Measurements from ENCODE around the gene DHRS7. TPM values are rescaled to one million over a fixed set of nuclear protein-coding genes. Genes with fewer than 3 reads are reported as not detected.

Gene DHRS7
- total and polyA plus RNA-seq, 7 donors: 239 to 743 (median 492) TPM

- intact Hi-C loops (cut with DNase I): no loop called here
- no peak for TF ChIP-seq CTCF (IDR thresholded peaks at IDR 0.05)
These were observed 4.5 kb upstream of the DHRS7 start for GRCh38 chr14:60169722-60170121.

GRCh38 chr14:60166142-60166541 lies 944 bp upstream of the DHRS7 start:
- Histone ChIP-seq H3K9me3 (no peaks in the 10 kb centered on the region), H3K36me3 (ENCODE audit: insufficient read depth in 1 of 2, low read depth in 1 of 2) (peaks cover 0 to 7% of the 10 kb centered on the region in 2 donors), H3K4me3 (peak overlapping the region; percentile 78), H3K4me1 (peaks cover 18% of the 10 kb centered on the region), H3K27ac (peak overlapping the region; percentile 93), H3K27me3 (ENCODE audit: insufficient read depth in 3 of 3, low read length in 2 of 3) (no peaks in the 10 kb centered on the region)
- TF ChIP-seq CTCF (IDR thresholded peaks at IDR 0.05): no peak
- intact Hi-C loops (cut with DNase I): no loop called here
- peak; percentile 53 to 76 (median 67) for ATAC-seq
- 21 to 41% (median 22%) methylated on average over 3 of the region's 3 CpGs for WGBS, 3 donors
- no peak for DNase-seq

More at GRCh38 chr14:60169722-60170121, 4.5 kb upstream of the DHRS7 start:
- DNase-seq (no peak), ATAC-seq (no peak)
- peaks cover 13% of the 10 kb centered on the region for H3K4me1 ChIP-seq
- no peaks in the 10 kb centered on the region for H3K9me3 ChIP-seq
- 95 to 98% (median 96%) methylated on average over 3 of the region's 3 CpGs for WGBS, 3 donors
- H3K27ac ChIP-seq: no peak overlapping the region
- H3K4me3 ChIP-seq: no peak overlapping the region
- no peaks in the 10 kb centered on the region for H3K27me3 ChIP-seq (ENCODE audit: insufficient read depth in 3 of 3, low read length in 2 of 3)
- H3K36me3 ChIP-seq (ENCODE audit: insufficient read depth in 1 of 2, low read depth in 1 of 2): no peaks in the 10 kb centered on the region

- intact Hi-C loops (cut with DNase I): no loop called here
- H3K4me3 ChIP-seq: peak overlapping the region; percentile 78
These were observed 314 bp upstream of the DHRS7 start for GRCh38 chr14:60165547-60165876.

GRCh38 chr14:60164404-60164711 lies 840 bp downstream of the DHRS7 start:
- WGBS, 3 donors: 10 to 15% (median 11%) methylated on average over 5 of the region's 5 CpGs
- peak overlapping the region; percentile 93 for H3K27ac ChIP-seq
- DNase-seq: no peak
- H3K27me3 ChIP-seq (ENCODE audit: insufficient read depth in 3 of 3, low read length in 2 of 3): no peaks in the 10 kb centered on the region
- no peaks in the 10 kb centered on the region for H3K9me3 ChIP-seq
- no peak for ATAC-seq
- intact Hi-C loops (cut with DNase I): loop anchor here in 1 of 2 donors (1.0 kb wide), 1 partner anchor 72 kb away; no protein-coding TSS in a partner anchor
- peaks cover 0 to 7% of the 10 kb centered on the region in 2 donors for H3K36me3 ChIP-seq (ENCODE audit: insufficient read depth in 1 of 2, low read depth in 1 of 2)
- H3K4me1 ChIP-seq: peaks cover 28% of the 10 kb centered on the region
- H3K4me3 ChIP-seq: peak overlapping the region; percentile 78
- TF ChIP-seq CTCF (IDR thresholded peaks at IDR 0.05): no peak

More at GRCh38 chr14:60165547-60165876, 314 bp upstream of the DHRS7 start:
- TF ChIP-seq CTCF (IDR thresholded peaks at IDR 0.05): peak; percentile 52
- H3K9me3 ChIP-seq: no peaks in the 10 kb centered on the region
- peaks cover 0 to 7% of the 10 kb centered on the region in 2 donors for H3K36me3 ChIP-seq (ENCODE audit: insufficient read depth in 1 of 2, low read depth in 1 of 2)
- 1 to 4% (median 1%) methylated on average over 4 of the region's 4 CpGs for WGBS, 3 donors
- ATAC-seq (peak in 1 of 4 donors; percentile 1), DNase-seq (no peak)
- peak overlapping the region; percentile 93 for H3K27ac ChIP-seq
- peaks cover 21% of the 10 kb centered on the region for H3K4me1 ChIP-seq
- no peaks in the 10 kb centered on the region for H3K27me3 ChIP-seq (ENCODE audit: insufficient read depth in 3 of 3, low read length in 2 of 3)

- peaks cover 35% of the 10 kb centered on the region for H3K4me1 ChIP-seq
- H3K9me3 ChIP-seq: no peaks in the 10 kb centered on the region
- ATAC-seq (no peak), DNase-seq (no peak)
- no peaks in the 10 kb centered on the region for H3K27me3 ChIP-seq (ENCODE audit: insufficient read depth in 3 of 3, low read length in 2 of 3)
- intact Hi-C loops (cut with DNase I): loop anchor here in 1 of 2 donors (1.0 kb wide), 1 partner anchor 71 kb away; no protein-coding TSS in a partner anchor
- 49 to 63% (median 50%) methylated on average over 6 of the region's 6 CpGs for WGBS, 3 donors
- TF ChIP-seq CTCF (IDR thresholded peaks at IDR 0.05): no peak
- H3K27ac ChIP-seq: peak overlapping the region; percentile 93
- H3K36me3 ChIP-seq (ENCODE audit: insufficient read depth in 1 of 2, low read depth in 1 of 2): peaks cover 0 to 7% of the 10 kb centered on the region in 2 donors
- H3K4me3 ChIP-seq: peak overlapping the region; percentile 78
These were observed 1.5 kb downstream of the DHRS7 start for GRCh38 chr14:60163693-60164092.
